Endothelial cell of umbilical vein (primary cell): ENCODE data around the gene SLMAP. TPM values are rescaled to one million over a fixed set of nuclear protein-coding genes. Genes with fewer than 3 reads are reported as not detected.

Source experiments
- BruUV-seq: library from RNA; stranded (reverse); fragments of 400-500 nt; replicated peaks from 2 replicates; lab custom pipeline; 2021; lab: Mats Ljungman, UMichigan
- CTCF ChIA-PET: fragments of 300-600, 350-600 bp; sonication (Branson Sonifier 250); formaldehyde crosslinking; loops from one replicate; lab custom pipeline; 2021; ENCODE audit warnings: antibody characterized with exemption, inconsistent platforms; lab: Charles Lee
- POLR2A ChIA-PET: fragments of 300-600, 350-600 bp; sonication (Branson Sonifier 250); formaldehyde crosslinking; loops from one replicate; lab custom pipeline; 2021; ENCODE audit warnings: antibody characterized with exemption, inconsistent platforms; lab: Charles Lee
- DNase-seq: peaks from one replicate; pipeline ENCODE4 v3.0.0-alpha.2; 2011; ENCODE audit warnings: low read depth, low spot score
- FAIRE-seq: peaks from 2 replicates; lab custom pipeline; 2011; peaks lifted over from hg19 to GRCh38; lab: Jason Lieb, UNC
- H2AFZ ChIP-seq: 2 replicates; pipeline ENCODE4 v1.6.0; 2012; ENCODE audit warnings: low read depth, low read length, control low read depth, inconsistent platforms
- H3K27ac ChIP-seq: 2 replicates; pipeline ENCODE4 v1.5.1; 2011; ENCODE audit warnings: low read depth, mild to moderate bottlenecking, control low read depth, low read length, moderate library complexity; ENCODE audit not compliant: insufficient read depth
- H3K27me3 ChIP-seq, 2 experiments: 2 replicates each; pipeline versions ENCODE4 v1.6.0 to v1.6.1; 2011; ENCODE audit warnings: low read length in 2 of 2, mixed read lengths in 1 of 2; ENCODE audit not compliant: control insufficient read depth in 2 of 2, insufficient read depth in 2 of 2
- H3K36me3 ChIP-seq, 2 experiments: 2 replicates in 1 of 2; 3 replicates in 1 of 2; pipeline ENCODE4 v1.5.1; 2011; ENCODE audit warnings: low read length in 2 of 2, mild to moderate bottlenecking in 1 of 2, moderate library complexity in 1 of 2; ENCODE audit not compliant: control insufficient read depth in 2 of 2, insufficient read depth in 2 of 2; ENCODE audit errors: extremely low read depth in 1 of 2
- H3K4me1 ChIP-seq: 3 replicates; pipeline ENCODE4 v1.5.1; 2011; ENCODE audit warnings: mild to moderate bottlenecking, low read length; ENCODE audit not compliant: control insufficient read depth, insufficient read depth; ENCODE audit errors: extremely low read depth
- H3K4me2 ChIP-seq: 2 replicates; pipeline ENCODE4 v1.6.1; 2011; ENCODE audit warnings: low read length, control low read depth, mixed read lengths; ENCODE audit not compliant: insufficient read depth
- H3K4me3 ChIP-seq, 3 experiments: fragments of 200-600 bp in 1 of 3; sonication (generic), shearing (Covaris generic) in 1 of 3; replicated peaks in 1 of 3; 2 replicates each; pipeline ENCODE4 v1.5.1; 2011 to 2016; ENCODE audit warnings: control low read depth in 3 of 3, low read length in 3 of 3, mild to moderate bottlenecking in 2 of 3, inconsistent platforms in 1 of 3, low read depth in 1 of 3, moderate library complexity in 1 of 3; ENCODE audit not compliant: insufficient read depth in 1 of 3
- H3K79me2 ChIP-seq: 2 replicates; pipeline ENCODE4 v1.6.0; 2012; ENCODE audit warnings: low read length, inconsistent platforms; ENCODE audit not compliant: control insufficient read depth, insufficient read depth
- H3K9ac ChIP-seq: replicated peaks from 2 replicates; pipeline ENCODE3; 2011; ENCODE audit warnings: low read length, control low read depth; ENCODE audit not compliant: insufficient read depth; ENCODE audit errors: extremely low read depth
- H3K9me1 ChIP-seq: replicated peaks from 3 replicates; pipeline ENCODE4 v1.6.0; 2011; ENCODE audit warnings: mild to moderate bottlenecking, low read length; ENCODE audit not compliant: control insufficient read depth, insufficient read depth; ENCODE audit errors: extremely low read depth
- H3K9me3 ChIP-seq: replicated peaks from 2 replicates; pipeline ENCODE4 v1.5.1; 2012; ENCODE audit warnings: low read length, inconsistent platforms; ENCODE audit not compliant: control insufficient read depth, insufficient read depth
- H4K20me1 ChIP-seq: replicated peaks from 2 replicates; pipeline ENCODE3; 2011; ENCODE audit warnings: mild to moderate bottlenecking, low read length; ENCODE audit not compliant: control insufficient read depth, insufficient read depth; ENCODE audit errors: extremely low read depth
- EZH2 ChIP-seq: IDR thresholded peaks from 2 replicates; pipeline ENCODE4 v1.6.1; 2012; ENCODE audit warnings: borderline replicate concordance, low read depth, mild to moderate bottlenecking, moderate library complexity, low read length, inconsistent platforms; ENCODE audit not compliant: severe bottlenecking
- FOS ChIP-seq: IDR thresholded peaks from 2 replicates; pipeline ENCODE4 v1.6.1; 2011; ENCODE audit warnings: mild to moderate bottlenecking, low read length, moderate library complexity, borderline replicate concordance; ENCODE audit not compliant: insufficient read depth
- JUN ChIP-seq: IDR thresholded peaks from 2 replicates; pipeline ENCODE4 v1.6.1; 2011; ENCODE audit warnings: borderline replicate concordance, low read depth; ENCODE audit not compliant: insufficient read length, insufficient read depth
- MYC ChIP-seq: IDR thresholded peaks from one replicate; pipeline ENCODE4 v1.6.1; 2011; ENCODE audit warnings: mild to moderate bottlenecking, low read depth, low read length
- POLR2A ChIP-seq: IDR thresholded peaks from 2 replicates; pipeline ENCODE4 v1.6.1; 2012; ENCODE audit warnings: low read depth, mild to moderate bottlenecking, control low read depth, low read length
- POLR2AphosphoS5 ChIP-seq: IDR thresholded peaks from 2 replicates; pipeline ENCODE4 v1.6.1; 2012; ENCODE audit warnings: low read depth, mild to moderate bottlenecking, control low read depth, low read length, moderate library complexity; ENCODE audit not compliant: insufficient read depth
- dilution Hi-C: fragments of 300-500 bp; cut with MboI; formaldehyde crosslinking; loops from one replicate; pipeline ENCODE4 v1.15.0; 2019; ENCODE audit warnings: low sequenced_read_pairs; ENCODE audit not compliant: extremely low pct_ligation_motif_present
- intact Hi-C: fragments of 100-400 bp; cut with micrococcal nuclease; formaldehyde crosslinking; loops from one replicate; pipeline ENCODE4 v1.10.0; 2022
- polyA plus RNA-seq, 4 experiments: library from polyadenylated mRNA; depleted of rRNA in 3 of 4; stranded (reverse) in 3 of 4; unstranded in 1 of 4; fragments of >200 nt; gene quantifications; 2 replicates each; pipeline versions ENCODE4 v1.2.1 to v1.2.3, GENCODE V29; 2011 to 2012; ENCODE audit warnings: missing spikeins in 1 of 4
- total RNA-seq: library from RNA; stranded (reverse); gene quantifications from 2 replicates; pipeline ENCODE4 v1.2.3, GENCODE V29; 2021
- TF ChIP-seq, protein P1 (sequence below): IDR thresholded peaks from 2 replicates; pipeline ENCODE4 v1.6.1; 2011; ENCODE audit not compliant: insufficient read depth, insufficient read length
- TF ChIP-seq, protein P2 (sequence below), 2 donors: IDR thresholded peaks; 1 replicate in 1 of 2; 2 replicates in 1 of 2; pipeline ENCODE4 v1.5.1; 2011; ENCODE audit warnings: low read length in 2 of 2, mild to moderate bottlenecking in 2 of 2, moderate library complexity in 2 of 2, control low read depth in 1 of 2, inconsistent platforms in 1 of 2, low read depth in 1 of 2; ENCODE audit not compliant: insufficient read depth in 1 of 2; ENCODE audit errors: extremely low read depth in 1 of 2

SLMAP gene
- total and polyA plus RNA-seq, 2 donors (not counting 3 experiments of a cell fraction or from before 2014, with no cell fraction given) = 9.8 to 54.7 TPM

- no peaks in the 10 kb centered on the region for H4K20me1 ChIP-seq
- no peaks in the 10 kb centered on the region for H3K36me3 ChIP-seq
- H3K9me1 ChIP-seq = no peaks in the 10 kb centered on the region
- intact Hi-C loops = no loop called here
- H3K4me2 ChIP-seq = no peak overlapping the region
- H2AFZ ChIP-seq = peak overlapping the region; percentile 84
- no peaks in the 10 kb centered on the region for H3K79me2 ChIP-seq
- H3K9ac ChIP-seq = no peak overlapping the region
- no peaks in the 10 kb centered on the region for H3K9me3 ChIP-seq
- peaks cover 27% of the 10 kb centered on the region for H3K4me1 ChIP-seq
- H3K4me3 ChIP-seq = no peak overlapping the region
- DNase-seq = no peak
- POLR2A ChIA-PET = no interaction called here
- FAIRE-seq = no peak
- TSS peak; percentile 95 for BruUV-seq
- dilution Hi-C loops = no loop called here
- CTCF ChIA-PET = interaction anchor here (1.3 kb wide), 1 partner anchor 8 kb away, joined by 4 read pairs; no protein-coding TSS in a partner anchor
- no peak overlapping the region for H3K27ac ChIP-seq
- TF ChIP-seq EZH2 (no peak), JUN (no peak), POLR2AphosphoS5 (no peak), POLR2A (no peak), FOS (no peak), MYC (no peak)
- TF ChIP-seq, protein P1, sequence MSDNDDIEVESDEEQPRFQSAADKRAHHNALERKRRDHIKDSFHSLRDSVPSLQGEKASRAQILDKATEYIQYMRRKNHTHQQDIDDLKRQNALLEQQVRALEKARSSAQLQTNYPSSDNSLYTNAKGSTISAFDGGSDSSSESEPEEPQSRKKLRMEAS = no peak
- H3K27me3 ChIP-seq = no peaks in the 10 kb centered on the region
Measured at GRCh38 chr3:57960174-57960505, 204.0 kb downstream of the SLMAP start.

- no TSS peak for BruUV-seq
- DNase-seq (no peak), FAIRE-seq (peak; percentile 43)
- TF ChIP-seq EZH2 (no peak), POLR2AphosphoS5 (no peak), MYC (no peak), JUN (no peak), FOS (no peak)
- TF ChIP-seq, protein P2, sequence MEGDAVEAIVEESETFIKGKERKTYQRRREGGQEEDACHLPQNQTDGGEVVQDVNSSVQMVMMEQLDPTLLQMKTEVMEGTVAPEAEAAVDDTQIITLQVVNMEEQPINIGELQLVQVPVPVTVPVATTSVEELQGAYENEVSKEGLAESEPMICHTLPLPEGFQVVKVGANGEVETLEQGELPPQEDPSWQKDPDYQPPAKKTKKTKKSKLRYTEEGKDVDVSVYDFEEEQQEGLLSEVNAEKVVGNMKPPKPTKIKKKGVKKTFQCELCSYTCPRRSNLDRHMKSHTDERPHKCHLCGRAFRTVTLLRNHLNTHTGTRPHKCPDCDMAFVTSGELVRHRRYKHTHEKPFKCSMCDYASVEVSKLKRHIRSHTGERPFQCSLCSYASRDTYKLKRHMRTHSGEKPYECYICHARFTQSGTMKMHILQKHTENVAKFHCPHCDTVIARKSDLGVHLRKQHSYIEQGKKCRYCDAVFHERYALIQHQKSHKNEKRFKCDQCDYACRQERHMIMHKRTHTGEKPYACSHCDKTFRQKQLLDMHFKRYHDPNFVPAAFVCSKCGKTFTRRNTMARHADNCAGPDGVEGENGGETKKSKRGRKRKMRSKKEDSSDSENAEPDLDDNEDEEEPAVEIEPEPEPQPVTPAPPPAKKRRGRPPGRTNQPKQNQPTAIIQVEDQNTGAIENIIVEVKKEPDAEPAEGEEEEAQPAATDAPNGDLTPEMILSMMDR (IDR thresholded peaks at IDR 0.05; ENCODE audit: extremely low read depth in 1 of 2, insufficient read depth in 1 of 2, low read depth in 1 of 2, low read length in 2 of 2) = no peak
- TF ChIP-seq, protein P1 = no peak
- Histone ChIP-seq H3K79me2 (no peaks in the 10 kb centered on the region), H3K9ac (no peak overlapping the region), H4K20me1 (no peaks in the 10 kb centered on the region), H3K9me3 (no peaks in the 10 kb centered on the region), H3K9me1 (no peaks in the 10 kb centered on the region), H3K36me3 (no peaks in the 10 kb centered on the region), H3K4me2 (no peak overlapping the region), H3K4me1 (peaks cover 23% of the 10 kb centered on the region), H3K27ac (no peak overlapping the region), H3K4me3 (no peak overlapping the region), H3K27me3 (no peaks in the 10 kb centered on the region), H2AFZ (no peak overlapping the region)
- dilution Hi-C loops (no loop called here), intact Hi-C loops (no loop called here)
- ChIA-PET POLR2A (no interaction called here), CTCF (interaction anchor here (1.0 to 2.6 kb wide), 16 partner anchors 17 to 256 kb away, joined by 3 to 21 read pairs (median 5); partner anchors contain the start of gene FLNB)
Measured at GRCh38 chr3:57961177-57961827, 205.2 kb downstream of the SLMAP start.
